SK-N-SH (cell line): Measurements from ENCODE around the gene CSNK2A2.

ENCODE experiments used
- CHD2 ChIP-seq: fragments of 150-350 bp; IDR thresholded peaks from 2 replicates; pipeline ENCODE4 v1.6.1; 2018; ENCODE audit warnings: low read length; ENCODE audit not compliant: partially characterized antibody
- CTCF ChIP-seq: fragments of 200-600 bp; sonication (generic); IDR thresholded peaks from 2 replicates; pipeline ENCODE4 v1.6.1; 2017; ENCODE audit warnings: antibody characterized with exemption, mild to moderate bottlenecking, moderate library complexity
- EZH2phosphoT487 ChIP-seq: fragments of 200-600 bp; sonication (generic); IDR thresholded peaks from 2 replicates; pipeline ENCODE4 v1.6.1; 2017; ENCODE audit warnings: low read depth, mixed run types, mild to moderate bottlenecking, antibody characterized with exemption, moderate library complexity, borderline replicate concordance
- MAX ChIP-seq: IDR thresholded peaks from 2 replicates; pipeline ENCODE4 v1.4.0; 2012; ENCODE audit warnings: low read depth
- NRF1 ChIP-seq: IDR thresholded peaks from 2 replicates; pipeline ENCODE4 v1.6.1; 2012; ENCODE audit warnings: low read depth, mild to moderate bottlenecking, low read length
- RAD21 ChIP-seq: IDR thresholded peaks from 2 replicates; pipeline ENCODE4 v1.6.1; 2012; ENCODE audit warnings: mild to moderate bottlenecking, low read length
- REST ChIP-seq: IDR thresholded peaks from 2 replicates; pipeline ENCODE4 v1.6.1; 2012; ENCODE audit warnings: mild to moderate bottlenecking, low read depth, low read length, moderate library complexity
- RFX5 ChIP-seq: IDR thresholded peaks from 2 replicates; pipeline ENCODE4 v1.6.1; 2012; ENCODE audit warnings: mild to moderate bottlenecking, improper control_type of control experiment, low read length
- TCF12 ChIP-seq: IDR thresholded peaks from 2 replicates; pipeline ENCODE4 v1.4.0; 2012
- USF1 ChIP-seq: IDR thresholded peaks from 2 replicates; pipeline ENCODE4 v1.4.0; 2012; ENCODE audit warnings: low read depth, borderline replicate concordance

GRCh38 chr16:58187665-58188421 is 10.1 kb downstream of the CSNK2A2 start:
- TF ChIP-seq MAX, result no peak
- no peak for TF ChIP-seq CTCF
- TF ChIP-seq RFX5, result no peak
- no peak for TF ChIP-seq EZH2phosphoT487
- no peak for TF ChIP-seq USF1
- no peak for TF ChIP-seq NRF1
- no peak for TF ChIP-seq RAD21
- TF ChIP-seq REST, result no peak
- TF ChIP-seq TCF12, result no peak
- no peak for TF ChIP-seq CHD2
